ENCODE results near the gene RPP21. TPM values are rescaled to one million over a fixed set of nuclear protein-coding genes. Genes with fewer than 3 reads are reported as not detected.
A peak's percentile ranks its signal among the peaks of the same experiment; 100 is the strongest.

Gene RPP21
- total RNA-seq, 4 donors from 2014 or later: 71.4 to 106 (median 91.1) TPM

DNA sequence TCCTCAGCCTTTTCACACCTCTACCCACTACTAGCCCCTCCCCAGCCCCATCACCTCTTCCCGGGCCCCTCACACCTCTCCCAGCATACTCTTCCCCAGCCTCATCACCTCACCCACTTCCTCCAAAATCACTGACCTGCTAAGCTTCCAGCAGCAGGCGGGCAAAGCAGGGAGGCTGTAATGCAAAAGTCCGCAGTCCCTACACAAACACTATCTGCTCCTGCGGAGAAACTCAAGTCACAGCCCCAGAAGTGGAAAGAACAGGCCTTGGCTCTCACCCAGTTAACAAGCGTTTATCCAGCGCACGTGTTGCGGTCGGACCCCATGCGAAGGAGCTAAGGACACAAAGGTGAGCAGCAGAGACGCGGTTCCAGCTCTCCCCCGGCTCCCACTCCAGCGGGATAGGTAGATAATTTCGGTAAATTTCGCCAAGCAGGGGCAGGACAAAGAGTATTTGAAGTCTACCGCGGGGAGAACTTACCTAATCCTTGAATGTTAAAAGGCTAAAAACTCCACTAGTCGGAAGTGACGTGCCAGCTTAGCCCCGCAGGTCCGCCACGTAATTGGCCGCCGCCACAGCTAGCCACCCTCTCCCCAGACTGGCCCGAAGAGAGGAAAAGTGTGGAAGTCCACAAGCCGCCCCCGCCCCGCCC lies 19.0 kb upstream of the RPP21 start:
- H3K36me3 ChIP-seq: peaks cover 19% of the 10 kb centered on the region
- H3K4me1 ChIP-seq: peaks cover 35% of the 10 kb centered on the region
- peak overlapping the region; percentile 97 for H3K27ac ChIP-seq
- TF ChIP-seq EP300 (IDR thresholded peaks at IDR 0.05) (no peak), POLR2AphosphoS5 (IDR thresholded peaks at IDR 0.05) (no peak), POLR2A (IDR thresholded peaks at IDR 0.05) (peak in 1 of 2 donors; percentile 5)
- TF ChIP-seq, protein P1, sequence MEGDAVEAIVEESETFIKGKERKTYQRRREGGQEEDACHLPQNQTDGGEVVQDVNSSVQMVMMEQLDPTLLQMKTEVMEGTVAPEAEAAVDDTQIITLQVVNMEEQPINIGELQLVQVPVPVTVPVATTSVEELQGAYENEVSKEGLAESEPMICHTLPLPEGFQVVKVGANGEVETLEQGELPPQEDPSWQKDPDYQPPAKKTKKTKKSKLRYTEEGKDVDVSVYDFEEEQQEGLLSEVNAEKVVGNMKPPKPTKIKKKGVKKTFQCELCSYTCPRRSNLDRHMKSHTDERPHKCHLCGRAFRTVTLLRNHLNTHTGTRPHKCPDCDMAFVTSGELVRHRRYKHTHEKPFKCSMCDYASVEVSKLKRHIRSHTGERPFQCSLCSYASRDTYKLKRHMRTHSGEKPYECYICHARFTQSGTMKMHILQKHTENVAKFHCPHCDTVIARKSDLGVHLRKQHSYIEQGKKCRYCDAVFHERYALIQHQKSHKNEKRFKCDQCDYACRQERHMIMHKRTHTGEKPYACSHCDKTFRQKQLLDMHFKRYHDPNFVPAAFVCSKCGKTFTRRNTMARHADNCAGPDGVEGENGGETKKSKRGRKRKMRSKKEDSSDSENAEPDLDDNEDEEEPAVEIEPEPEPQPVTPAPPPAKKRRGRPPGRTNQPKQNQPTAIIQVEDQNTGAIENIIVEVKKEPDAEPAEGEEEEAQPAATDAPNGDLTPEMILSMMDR (IDR thresholded peaks at IDR 0.05): no peak
- DNase-seq (ENCODE audit: low spot score in 2 of 2): peak in 1 of 2 donors; percentile 73
- H3K27me3 ChIP-seq: no peaks in the 10 kb centered on the region
- H3K9me3 ChIP-seq: no peaks in the 10 kb centered on the region
- WGBS: 0% methylated on average over 17 of the region's 29 CpGs
- peak overlapping the region; percentile 92 for H3K4me3 ChIP-seq

DNA sequence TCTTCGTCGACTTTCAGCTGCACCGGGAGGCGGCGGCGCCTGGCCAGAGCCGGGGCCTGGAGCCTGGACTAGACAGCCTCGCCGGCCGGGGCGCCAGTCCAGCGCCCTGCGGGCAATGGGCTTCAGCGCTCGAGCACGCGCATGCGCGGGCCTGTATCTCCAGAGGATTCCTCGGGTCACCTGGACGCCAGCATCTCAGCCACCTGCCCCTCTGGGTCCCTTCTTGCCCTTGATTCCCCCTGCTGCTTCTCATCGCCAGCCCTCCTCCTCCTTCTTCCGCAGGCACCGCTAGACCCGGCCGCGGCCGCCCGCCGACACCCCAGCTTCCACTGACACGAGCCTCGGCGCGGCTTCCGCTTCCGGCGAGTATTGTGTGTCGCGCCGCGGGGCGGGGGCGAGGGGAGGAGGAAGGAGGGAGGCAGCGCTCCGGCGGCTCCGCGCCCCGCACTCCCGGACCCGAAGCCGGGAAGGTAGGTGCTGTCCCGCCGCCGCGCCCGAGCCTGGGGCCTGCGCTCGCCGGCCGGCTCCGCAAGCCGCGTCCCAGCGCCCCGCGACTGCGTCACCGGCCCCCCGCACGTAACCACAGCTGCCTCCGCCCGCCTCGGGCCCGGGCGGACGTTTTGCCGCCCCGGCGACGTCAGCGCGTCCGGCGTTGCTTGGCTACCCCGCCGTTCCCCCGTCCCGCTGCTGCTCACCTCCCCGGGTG lies 18.3 kb upstream of the RPP21 start, which contains the start of gene TRIM39:
Gene TRIM39 (plus strand): TSS at position 402 of the 706 bp plus-strand sequence. CDS start 2,391 bp downstream, outside the sequence.
- Histone ChIP-seq H3K27ac (peak within 1 kb of the TSS; percentile 97), H3K27me3 (no peaks in the 10 kb centered on the region), H3K4me1 (peaks cover 29% of the 10 kb centered on the region), H3K9me3 (no peaks in the 10 kb centered on the region), H3K4me3 (peak within 1 kb of the TSS; percentile 92), H3K36me3 (peaks cover 24% of the 10 kb centered on the region)
- peak; percentile 92 for DNase-seq (ENCODE audit: low spot score in 2 of 2)
- TF ChIP-seq POLR2A (IDR thresholded peaks at IDR 0.05) (peak; percentile 31 to 84), EP300 (IDR thresholded peaks at IDR 0.05) (no peak), POLR2AphosphoS5 (IDR thresholded peaks at IDR 0.05) (peak in 2 of 3 donors; percentile 45 to 69)
- WGBS: 0% methylated on average over 21 of the region's 90 CpGs

DNA sequence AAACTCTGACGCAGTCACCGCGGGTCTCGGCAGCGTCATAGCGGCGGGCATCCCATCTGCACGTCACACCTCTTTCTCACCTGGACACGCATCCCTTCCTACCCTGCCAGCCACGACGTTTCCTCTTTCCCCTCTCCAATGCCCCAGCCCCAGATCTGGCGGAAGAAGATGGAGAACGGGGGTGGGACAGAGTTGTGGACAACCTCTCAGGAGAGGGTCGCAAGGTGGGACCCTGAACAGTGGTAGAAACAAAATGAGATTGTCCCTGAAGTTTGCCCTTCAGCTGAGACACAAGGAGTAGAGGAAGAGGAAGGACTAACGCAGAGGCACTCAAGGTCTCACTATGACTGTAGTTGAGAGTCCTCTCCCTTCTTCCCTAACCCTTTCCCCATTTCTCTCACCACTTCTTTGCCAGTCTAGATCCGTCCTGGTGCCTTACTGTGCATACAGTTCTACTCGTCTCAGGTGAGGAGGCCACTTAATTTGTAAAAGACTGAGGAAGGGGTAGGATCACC lies 17.7 kb upstream of the RPP21 start:
- no peaks in the 10 kb centered on the region for H3K9me3 ChIP-seq
- peaks cover 30% of the 10 kb centered on the region for H3K36me3 ChIP-seq
- TF ChIP-seq EP300 (IDR thresholded peaks at IDR 0.05) (peak; percentile 32), POLR2A (IDR thresholded peaks at IDR 0.05) (no peak), POLR2AphosphoS5 (IDR thresholded peaks at IDR 0.05) (no peak)
- TF ChIP-seq, protein P1 (IDR thresholded peaks at IDR 0.05): no peak
- WGBS: 2% methylated on average over 17 of the region's 17 CpGs
- H3K4me3 ChIP-seq: peak overlapping the region; percentile 92
- peaks cover 28% of the 10 kb centered on the region for H3K4me1 ChIP-seq
- peak in 1 of 2 donors; percentile 90 for DNase-seq (ENCODE audit: low spot score in 2 of 2)
- H3K27me3 ChIP-seq: no peaks in the 10 kb centered on the region
- peak overlapping the region; percentile 97 for H3K27ac ChIP-seq

DNA sequence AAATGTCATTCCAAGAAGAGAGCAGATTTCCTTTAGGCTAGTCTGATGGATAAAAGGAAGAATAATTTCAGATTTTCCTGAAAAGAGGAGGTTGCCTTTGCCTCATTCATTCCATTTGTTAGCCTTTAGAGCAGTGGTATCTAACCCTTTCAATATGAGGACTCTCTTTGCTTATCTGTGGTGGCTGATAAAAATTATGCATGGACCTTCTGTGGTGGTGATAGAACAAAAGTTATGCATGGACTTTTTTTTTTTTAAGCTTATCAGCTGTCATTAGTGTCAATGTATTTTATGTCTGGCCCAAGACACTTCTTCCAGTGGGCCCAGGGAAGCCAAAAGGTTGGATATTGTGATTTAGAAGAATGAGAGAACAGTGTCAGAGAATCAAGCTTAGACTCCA lies 16.6 kb upstream of the RPP21 start:
- Histone ChIP-seq H3K36me3 (peaks cover 36% of the 10 kb centered on the region), H3K4me3 (no peak overlapping the region), H3K4me1 (peaks cover 28% of the 10 kb centered on the region), H3K27ac (no peak overlapping the region), H3K27me3 (no peaks in the 10 kb centered on the region), H3K9me3 (no peaks in the 10 kb centered on the region)
- TF ChIP-seq, protein P1 (IDR thresholded peaks at IDR 0.05): no peak
- no peak for DNase-seq (ENCODE audit: low spot score in 2 of 2)

DNA sequence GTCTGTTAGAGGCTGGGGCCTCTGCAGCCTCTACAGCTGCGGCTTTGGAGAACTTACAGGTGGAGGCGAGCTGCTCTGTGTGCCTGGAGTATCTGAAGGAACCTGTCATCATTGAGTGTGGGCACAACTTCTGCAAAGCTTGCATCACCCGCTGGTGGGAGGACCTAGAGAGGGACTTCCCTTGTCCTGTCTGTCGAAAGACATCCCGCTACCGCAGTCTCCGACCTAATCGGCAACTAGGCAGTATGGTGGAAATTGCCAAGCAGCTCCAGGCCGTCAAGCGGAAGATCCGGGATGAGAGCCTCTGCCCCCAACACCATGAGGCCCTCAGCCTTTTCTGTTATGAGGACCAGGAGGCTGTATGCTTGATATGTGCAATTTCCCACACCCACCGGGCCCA lies 15.6 kb upstream of the RPP21 start:
- Histone ChIP-seq H3K9me3 (no peaks in the 10 kb centered on the region), H3K27ac (no peak overlapping the region), H3K36me3 (peaks cover 45% of the 10 kb centered on the region), H3K27me3 (no peaks in the 10 kb centered on the region), H3K4me1 (peaks cover 22% of the 10 kb centered on the region), H3K4me3 (no peak overlapping the region)
- TF ChIP-seq EP300 (IDR thresholded peaks at IDR 0.05) (no peak), POLR2AphosphoS5 (IDR thresholded peaks at IDR 0.05) (no peak), POLR2A (IDR thresholded peaks at IDR 0.05) (no peak)
- TF ChIP-seq, protein P1 (IDR thresholded peaks at IDR 0.05): no peak
- DNase-seq (ENCODE audit: low spot score in 2 of 2): no peak
- 94% methylated on average over 12 of the region's 12 CpGs for WGBS
